ENCODE results near the gene WFIKKN1. TPM values are rescaled to one million over a fixed set of nuclear protein-coding genes. Genes with fewer than 3 reads are reported as not detected.
A peak's percentile ranks its signal among the peaks of the same experiment; 100 is the strongest.

Gene WFIKKN1
- total and polyA plus RNA-seq, 2 of the 13 experiments (the other 11 are each of a cell fraction or from before 2014, with no cell fraction given) = 1.7 to 4.9 TPM

- TF ChIP-seq ZNF142 (CRISPR knock-in tag; IDR thresholded peaks at IDR 0.05) (no peak), ZNF589 (CRISPR knock-in tag; conservative IDR thresholded peaks at IDR 0.05) (no peak), ZFP36 (IDR thresholded peaks at IDR 0.05; ENCODE audit: borderline replicate concordance, low read depth, low read length, partially characterized antibody) (no peak), DMAP1 (CRISPR knock-in tag; IDR thresholded peaks at IDR 0.05) (no peak), POGK (CRISPR knock-in tag; conservative IDR thresholded peaks at IDR 0.05) (no peak), GTF2F1 (IDR thresholded peaks at IDR 0.05; ENCODE audit: low read length) (no peak), SP1 (IDR thresholded peaks at IDR 0.05) (no peak), SP1 (CRISPR knock-in tag; IDR thresholded peaks at IDR 0.05) (no peak), ZNF674 (CRISPR knock-in tag; IDR thresholded peaks at IDR 0.05; ENCODE audit: low read depth) (no peak), MLLT10 (CRISPR knock-in tag; IDR thresholded peaks at IDR 0.05) (no peak), SCMH1 (CRISPR knock-in tag; IDR thresholded peaks at IDR 0.05; ENCODE audit: borderline replicate concordance) (no peak), ZBTB34 (CRISPR knock-in tag; IDR thresholded peaks at IDR 0.05) (0 out of 2 replicates have a peak, but pooled peaks have one; percentile 58), SALL1 (CRISPR knock-in tag; IDR thresholded peaks at IDR 0.05) (0 out of 2 replicates have a peak, but pooled peaks have one; percentile 38), POLR2G (IDR thresholded peaks at IDR 0.05; ENCODE audit: low read depth, low read length) (no peak), PCBP1 (IDR thresholded peaks at IDR 0.05; ENCODE audit: borderline replicate concordance, low read depth, low read length) (no peak), KDM4B (CRISPR knock-in tag; IDR thresholded peaks at IDR 0.05) (no peak), PHF8 (CRISPR knock-in tag; IDR thresholded peaks at IDR 0.05) (no peak), PATZ1 (CRISPR knock-in tag; IDR thresholded peaks at IDR 0.05) (peak; percentile 33; the same call in 1 of the 2 replicates), ZNF496 (CRISPR knock-in tag; IDR thresholded peaks at IDR 0.05; ENCODE audit: insufficient replicate concordance) (no peak)
Measured at GRCh38 chr16:627454-628239, 3.1 kb upstream of the WFIKKN1 start (continued).
